GM10266 (cell line): ENCODE data around the gene ECI1.

ENCODE experiments used
- DNase-seq: peaks from one replicate; pipeline ENCODE4 v3.0.0; 2012; ENCODE audit errors: extremely low spot score
- CTCF ChIP-seq: IDR thresholded peaks from 2 replicates; pipeline ENCODE4 v1.5.1; 2012; ENCODE audit warnings: mild to moderate bottlenecking, low read depth; ENCODE audit not compliant: control insufficient read depth, insufficient read depth; ENCODE audit errors: missing control alignments

Gene ECI1

GRCh38 chr16:2199621-2200139, 51.7 kb downstream of the ECI1 start:
- TF ChIP-seq CTCF: no peak
- no peak for DNase-seq

GRCh38 chr16:2199095-2199494, 52.3 kb downstream of the ECI1 start:
- TF ChIP-seq CTCF: no peak
- DNase-seq: no peak

GRCh38 chr16:2198283-2198682, 53.1 kb downstream of the ECI1 start:
- no peak for DNase-seq
- no peak for TF ChIP-seq CTCF

- no peak for TF ChIP-seq CTCF
- no peak for DNase-seq
Measured at GRCh38 chr16:2197765-2198164, 53.6 kb downstream of the ECI1 start.

GRCh38 chr16:2196981-2197511, 54.3 kb downstream of the ECI1 start:
- DNase-seq: no peak
- no peak for TF ChIP-seq CTCF

- peak; percentile 71 for DNase-seq
- TF ChIP-seq CTCF: no peak
Measured at GRCh38 chr16:2196162-2196980, 55.0 kb downstream of the ECI1 start, which contains the start of gene CASKIN1. CASKIN1 (minus strand) TSS chr16:2196605; CDS start chr16:2196432, 173 bp downstream.
